Measurements from ENCODE around the gene SCN5A. TPM values are rescaled to one million over a fixed set of nuclear protein-coding genes. Genes with fewer than 3 reads are reported as not detected.

The SCN5A gene
- total RNA-seq, 1 experiment from 2014 or later = 13.6 TPM

- ChIA-PET POLR2A (no interaction called here), CTCF (interaction anchor here (0.6 to 8.9 kb wide), 6 partner anchors 9 to 611 kb away, joined by 4 to 76 read pairs (median 18); no protein-coding TSS in a partner anchor)
- Mint-ChIP-seq H3K4me1 (peaks cover 22% of the 10 kb centered on the region), H3K36me3 (no peaks in the 10 kb centered on the region), H3K27me3 (ENCODE audit: low read depth) (no peaks in the 10 kb centered on the region), H3K9me3 (no peaks in the 10 kb centered on the region), H3K4me3 (no peak overlapping the region), H3K27ac (no peak overlapping the region)
- ATAC-seq (no peak), DNase-seq (ENCODE audit: low spot score) (no peak)
- no peak for TF ChIP-seq PRDM15 (CRISPR knock-in tag; IDR thresholded peaks at IDR 0.05)
- no peak for TF ChIP-seq MAX (CRISPR knock-in tag; IDR thresholded peaks at IDR 0.05)
- TF ChIP-seq NFYB (CRISPR knock-in tag; conservative IDR thresholded peaks at IDR 0.05; ENCODE audit: low read depth) = no peak
- TF ChIP-seq GRHL2 (CRISPR knock-in tag; IDR thresholded peaks at IDR 0.05; ENCODE audit: insufficient replicate concordance, severe bottlenecking) = no peak
- TF ChIP-seq RORB (CRISPR knock-in tag; IDR thresholded peaks at IDR 0.05) = no peak
- no peak for TF ChIP-seq ZNF396 (CRISPR knock-in tag; IDR thresholded peaks at IDR 0.05; ENCODE audit: borderline replicate concordance)
- no peak for TF ChIP-seq EMX1 (CRISPR knock-in tag; IDR thresholded peaks at IDR 0.05)
- no peak for TF ChIP-seq NR1H2 (CRISPR knock-in tag; IDR thresholded peaks at IDR 0.05)
- no peak for TF ChIP-seq MXD4 (CRISPR knock-in tag; IDR thresholded peaks at IDR 0.05; ENCODE audit: borderline replicate concordance)
- TF ChIP-seq TCF7 (CRISPR knock-in tag; IDR thresholded peaks at IDR 0.05; ENCODE audit: low read depth) = no peak
- no peak for TF ChIP-seq ZBTB21 (CRISPR knock-in tag; IDR thresholded peaks at IDR 0.05; ENCODE audit: borderline replicate concordance)
- no peak for TF ChIP-seq ZNF263 (CRISPR knock-in tag; IDR thresholded peaks at IDR 0.05; ENCODE audit: low read depth)
- no peak for TF ChIP-seq ZNF317 (CRISPR knock-in tag; IDR thresholded peaks at IDR 0.05; ENCODE audit: borderline replicate concordance, low read depth)
- no peak for TF ChIP-seq ZNF121 (CRISPR knock-in tag; IDR thresholded peaks at IDR 0.05)
- TF ChIP-seq ZNF138 (CRISPR knock-in tag; conservative IDR thresholded peaks at IDR 0.05) = no peak
- TF ChIP-seq TEAD4 (CRISPR knock-in tag; IDR thresholded peaks at IDR 0.05) = no peak
- TF ChIP-seq ATF1 (CRISPR knock-in tag; IDR thresholded peaks at IDR 0.05) = no peak
These were observed 4.4 kb downstream of the SCN5A start for GRCh38 chr3:38645076-38645475.

DNA sequence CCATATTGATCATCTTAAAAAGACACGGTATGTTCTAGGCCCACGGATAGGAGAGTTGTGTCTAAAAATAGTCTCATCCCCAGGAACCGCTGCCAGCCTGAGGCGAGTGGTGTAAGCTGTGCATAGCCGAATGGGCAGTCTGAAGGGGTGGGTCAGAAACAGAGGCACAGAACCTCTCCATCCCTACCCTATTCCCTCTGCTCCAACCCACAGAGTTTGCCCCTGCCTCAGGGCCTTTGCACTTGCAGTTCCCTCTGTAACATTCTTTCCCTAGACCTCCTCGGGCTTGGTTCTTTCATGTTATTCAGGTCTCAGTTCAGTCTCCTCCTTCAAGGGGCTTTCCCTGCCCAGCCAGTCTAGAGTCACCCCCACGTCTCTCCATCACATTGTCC, 4.8 kb downstream of the SCN5A start:
- H3K27me3 Mint-ChIP-seq (ENCODE audit: low read depth) = no peaks in the 10 kb centered on the region
- POLR2A ChIA-PET = no interaction called here
- CTCF ChIA-PET = interaction anchor here (1.0 to 8.9 kb wide), 3 partner anchors 11 to 355 kb away, joined by 4 to 76 read pairs (median 17); no protein-coding TSS in a partner anchor
- no peaks in the 10 kb centered on the region for H3K9me3 Mint-ChIP-seq
- no peak overlapping the region for H3K4me3 Mint-ChIP-seq
- TF ChIP-seq HMGA2 (CRISPR knock-in tag; IDR thresholded peaks at IDR 0.05) (no peak), IRF2 (CRISPR knock-in tag; IDR thresholded peaks at IDR 0.05; ENCODE audit: borderline replicate concordance, low read depth) (no peak), ERG (CRISPR knock-in tag; IDR thresholded peaks at IDR 0.05) (no peak), TEAD1 (CRISPR knock-in tag; IDR thresholded peaks at IDR 0.05) (no peak), TCF7 (CRISPR knock-in tag; IDR thresholded peaks at IDR 0.05; ENCODE audit: low read depth) (no peak), TP53 (CRISPR knock-in tag; IDR thresholded peaks at IDR 0.05) (no peak), ELF4 (CRISPR knock-in tag; IDR thresholded peaks at IDR 0.05; ENCODE audit: low read depth) (no peak), NR1H2 (CRISPR knock-in tag; IDR thresholded peaks at IDR 0.05) (no peak), MYBL2 (CRISPR knock-in tag; IDR thresholded peaks at IDR 0.05) (no peak), ATF2 (CRISPR knock-in tag; IDR thresholded peaks at IDR 0.05; ENCODE audit: borderline replicate concordance, low read depth) (no peak)
- TF ChIP-seq, protein P1, sequence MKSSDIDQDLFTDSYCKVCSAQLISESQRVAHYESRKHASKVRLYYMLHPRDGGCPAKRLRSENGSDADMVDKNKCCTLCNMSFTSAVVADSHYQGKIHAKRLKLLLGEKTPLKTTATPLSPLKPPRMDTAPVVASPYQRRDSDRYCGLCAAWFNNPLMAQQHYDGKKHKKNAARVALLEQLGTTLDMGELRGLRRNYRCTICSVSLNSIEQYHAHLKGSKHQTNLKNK (CRISPR knock-in tag; IDR thresholded peaks at IDR 0.05) = no peak
- TF ChIP-seq, protein P2, sequence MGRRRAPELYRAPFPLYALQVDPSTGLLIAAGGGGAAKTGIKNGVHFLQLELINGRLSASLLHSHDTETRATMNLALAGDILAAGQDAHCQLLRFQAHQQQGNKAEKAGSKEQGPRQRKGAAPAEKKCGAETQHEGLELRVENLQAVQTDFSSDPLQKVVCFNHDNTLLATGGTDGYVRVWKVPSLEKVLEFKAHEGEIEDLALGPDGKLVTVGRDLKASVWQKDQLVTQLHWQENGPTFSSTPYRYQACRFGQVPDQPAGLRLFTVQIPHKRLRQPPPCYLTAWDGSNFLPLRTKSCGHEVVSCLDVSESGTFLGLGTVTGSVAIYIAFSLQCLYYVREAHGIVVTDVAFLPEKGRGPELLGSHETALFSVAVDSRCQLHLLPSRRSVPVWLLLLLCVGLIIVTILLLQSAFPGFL (CRISPR knock-in tag; IDR thresholded peaks at IDR 0.05; ENCODE audit: borderline replicate concordance) = no peak
- TF ChIP-seq, protein P3, sequence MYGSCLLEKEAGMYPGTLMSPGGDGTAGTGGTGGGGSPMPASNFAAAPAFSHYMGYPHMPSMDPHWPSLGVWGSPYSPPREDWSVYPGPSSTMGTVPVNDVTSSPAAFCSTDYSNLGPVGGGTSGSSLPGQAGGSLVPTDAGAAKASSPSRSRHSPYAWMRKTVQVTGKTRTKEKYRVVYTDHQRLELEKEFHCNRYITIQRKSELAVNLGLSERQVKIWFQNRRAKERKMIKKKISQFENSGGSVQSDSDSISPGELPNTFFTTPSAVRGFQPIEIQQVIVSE (CRISPR knock-in tag; IDR thresholded peaks at IDR 0.05; ENCODE audit: borderline replicate concordance) = no peak
- peaks cover 26% of the 10 kb centered on the region for H3K4me1 Mint-ChIP-seq
- no peak for ATAC-seq
- no peak overlapping the region for H3K27ac Mint-ChIP-seq
- DNase-seq (ENCODE audit: low spot score) = no peak
- no peaks in the 10 kb centered on the region for H3K36me3 Mint-ChIP-seq

All from WTC11 (cell line).